ENCODE measurements around the gene JPH2.
A peak's percentile ranks its signal among the peaks of the same experiment; 100 is the strongest.

Gene JPH2

DNA sequence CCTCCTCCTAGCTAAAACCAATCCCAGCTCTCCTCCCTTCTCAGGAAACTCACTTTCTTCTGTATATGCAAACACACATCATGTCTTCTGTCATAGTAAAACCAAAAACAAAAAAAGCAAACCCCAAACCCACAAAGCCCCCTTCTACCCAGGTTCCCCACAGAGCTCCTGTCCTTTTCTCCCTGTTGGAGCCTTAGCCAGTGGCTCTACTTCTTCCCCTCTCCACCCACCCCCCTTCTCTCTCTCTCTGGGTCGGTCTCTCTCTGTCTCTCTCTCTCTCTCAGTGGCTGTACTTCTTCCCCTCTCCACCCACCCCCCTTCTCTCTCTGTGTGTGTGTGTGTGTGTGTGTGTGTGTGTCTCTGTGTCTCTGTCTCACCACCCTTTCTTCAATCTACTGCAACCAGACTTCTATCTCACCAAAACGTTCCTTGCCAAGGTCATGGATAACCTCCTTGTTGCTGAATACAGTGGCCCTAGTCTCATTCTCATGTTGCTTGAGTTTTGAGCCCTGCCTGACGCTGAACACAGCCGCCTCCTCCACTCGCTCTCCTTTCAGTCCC is 32.3 kb upstream of the JPH2 start:
- ATAC-seq: no peak
- TF ChIP-seq TCF4 (CRISPR knock-in tag; IDR thresholded peaks at IDR 0.05; ENCODE audit: borderline replicate concordance) (no peak), TOX (CRISPR knock-in tag; IDR thresholded peaks at IDR 0.05; ENCODE audit: borderline replicate concordance) (no peak), ZC3H10 (CRISPR knock-in tag; IDR thresholded peaks at IDR 0.05) (no peak), GLIS3 (CRISPR knock-in tag; IDR thresholded peaks at IDR 0.05) (no peak)

DNA sequence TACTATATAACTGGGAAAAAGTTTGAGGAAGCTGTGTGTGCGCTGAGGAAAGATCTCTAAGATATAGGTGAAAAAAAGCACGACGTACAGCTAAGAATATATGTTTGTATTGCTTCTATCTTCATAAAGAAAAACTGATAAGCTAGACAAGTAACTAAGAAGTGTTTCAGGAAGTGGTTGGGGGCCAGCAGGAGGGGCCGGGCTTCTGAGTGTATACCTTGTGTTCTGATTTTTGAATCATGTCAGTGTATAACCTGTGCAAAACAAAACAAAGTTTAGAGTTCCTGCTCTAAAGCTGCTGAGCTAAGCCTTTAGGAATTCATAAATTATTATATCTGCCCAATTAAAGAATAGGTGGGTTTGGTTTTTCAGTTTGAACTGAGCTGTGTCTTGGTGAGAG is 31.5 kb upstream of the JPH2 start:
- no peak for TF ChIP-seq RARB (CRISPR knock-in tag; IDR thresholded peaks at IDR 0.05)
- TF ChIP-seq, protein P1, sequence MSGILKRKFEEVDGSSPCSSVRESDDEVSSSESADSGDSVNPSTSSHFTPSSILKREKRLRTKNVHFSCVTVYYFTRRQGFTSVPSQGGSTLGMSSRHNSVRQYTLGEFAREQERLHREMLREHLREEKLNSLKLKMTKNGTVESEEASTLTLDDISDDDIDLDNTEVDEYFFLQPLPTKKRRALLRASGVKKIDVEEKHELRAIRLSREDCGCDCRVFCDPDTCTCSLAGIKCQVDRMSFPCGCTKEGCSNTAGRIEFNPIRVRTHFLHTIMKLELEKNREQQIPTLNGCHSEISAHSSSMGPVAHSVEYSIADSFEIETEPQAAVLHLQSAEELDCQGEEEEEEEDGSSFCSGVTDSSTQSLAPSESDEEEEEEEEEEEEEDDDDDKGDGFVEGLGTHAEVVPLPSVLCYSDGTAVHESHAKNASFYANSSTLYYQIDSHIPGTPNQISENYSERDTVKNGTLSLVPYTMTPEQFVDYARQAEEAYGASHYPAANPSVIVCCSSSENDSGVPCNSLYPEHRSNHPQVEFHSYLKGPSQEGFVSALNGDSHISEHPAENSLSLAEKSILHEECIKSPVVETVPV (CRISPR knock-in tag; IDR thresholded peaks at IDR 0.05): no peak
- no peak for TF ChIP-seq CSDC2 (CRISPR knock-in tag; IDR thresholded peaks at IDR 0.05)
- no peak for TF ChIP-seq ZNF70 (CRISPR knock-in tag; IDR thresholded peaks at IDR 0.05)
- no peak for TF ChIP-seq ISL1 (CRISPR knock-in tag; IDR thresholded peaks at IDR 0.05)
- no peak for TF ChIP-seq GLIS3 (CRISPR knock-in tag; IDR thresholded peaks at IDR 0.05)
- no peak for TF ChIP-seq ZNF8 (CRISPR knock-in tag; IDR thresholded peaks at IDR 0.05)
- TF ChIP-seq, protein P2, sequence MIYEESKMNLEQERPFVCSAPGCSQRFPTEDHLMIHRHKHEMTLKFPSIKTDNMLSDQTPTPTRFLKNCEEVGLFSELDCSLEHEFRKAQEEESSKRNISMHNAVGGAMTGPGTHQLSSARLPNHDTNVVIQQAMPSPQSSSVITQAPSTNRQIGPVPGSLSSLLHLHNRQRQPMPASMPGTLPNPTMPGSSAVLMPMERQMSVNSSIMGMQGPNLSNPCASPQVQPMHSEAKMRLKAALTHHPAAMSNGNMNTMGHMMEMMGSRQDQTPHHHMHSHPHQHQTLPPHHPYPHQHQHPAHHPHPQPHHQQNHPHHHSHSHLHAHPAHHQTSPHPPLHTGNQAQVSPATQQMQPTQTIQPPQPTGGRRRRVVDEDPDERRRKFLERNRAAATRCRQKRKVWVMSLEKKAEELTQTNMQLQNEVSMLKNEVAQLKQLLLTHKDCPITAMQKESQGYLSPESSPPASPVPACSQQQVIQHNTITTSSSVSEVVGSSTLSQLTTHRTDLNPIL (CRISPR knock-in tag; IDR thresholded peaks at IDR 0.05; ENCODE audit: low read depth): no peak
- no peak for TF ChIP-seq ZC3H10 (CRISPR knock-in tag; IDR thresholded peaks at IDR 0.05)
- TF ChIP-seq, protein P3, sequence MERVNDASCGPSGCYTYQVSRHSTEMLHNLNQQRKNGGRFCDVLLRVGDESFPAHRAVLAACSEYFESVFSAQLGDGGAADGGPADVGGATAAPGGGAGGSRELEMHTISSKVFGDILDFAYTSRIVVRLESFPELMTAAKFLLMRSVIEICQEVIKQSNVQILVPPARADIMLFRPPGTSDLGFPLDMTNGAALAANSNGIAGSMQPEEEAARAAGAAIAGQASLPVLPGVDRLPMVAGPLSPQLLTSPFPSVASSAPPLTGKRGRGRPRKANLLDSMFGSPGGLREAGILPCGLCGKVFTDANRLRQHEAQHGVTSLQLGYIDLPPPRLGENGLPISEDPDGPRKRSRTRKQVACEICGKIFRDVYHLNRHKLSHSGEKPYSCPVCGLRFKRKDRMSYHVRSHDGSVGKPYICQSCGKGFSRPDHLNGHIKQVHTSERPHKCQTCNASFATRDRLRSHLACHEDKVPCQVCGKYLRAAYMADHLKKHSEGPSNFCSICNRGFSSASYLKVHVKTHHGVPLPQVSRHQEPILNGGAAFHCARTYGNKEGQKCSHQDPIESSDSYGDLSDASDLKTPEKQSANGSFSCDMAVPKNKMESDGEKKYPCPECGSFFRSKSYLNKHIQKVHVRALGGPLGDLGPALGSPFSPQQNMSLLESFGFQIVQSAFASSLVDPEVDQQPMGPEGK (CRISPR knock-in tag; IDR thresholded peaks at IDR 0.05; ENCODE audit: borderline replicate concordance): no peak
- TF ChIP-seq, protein P4, sequence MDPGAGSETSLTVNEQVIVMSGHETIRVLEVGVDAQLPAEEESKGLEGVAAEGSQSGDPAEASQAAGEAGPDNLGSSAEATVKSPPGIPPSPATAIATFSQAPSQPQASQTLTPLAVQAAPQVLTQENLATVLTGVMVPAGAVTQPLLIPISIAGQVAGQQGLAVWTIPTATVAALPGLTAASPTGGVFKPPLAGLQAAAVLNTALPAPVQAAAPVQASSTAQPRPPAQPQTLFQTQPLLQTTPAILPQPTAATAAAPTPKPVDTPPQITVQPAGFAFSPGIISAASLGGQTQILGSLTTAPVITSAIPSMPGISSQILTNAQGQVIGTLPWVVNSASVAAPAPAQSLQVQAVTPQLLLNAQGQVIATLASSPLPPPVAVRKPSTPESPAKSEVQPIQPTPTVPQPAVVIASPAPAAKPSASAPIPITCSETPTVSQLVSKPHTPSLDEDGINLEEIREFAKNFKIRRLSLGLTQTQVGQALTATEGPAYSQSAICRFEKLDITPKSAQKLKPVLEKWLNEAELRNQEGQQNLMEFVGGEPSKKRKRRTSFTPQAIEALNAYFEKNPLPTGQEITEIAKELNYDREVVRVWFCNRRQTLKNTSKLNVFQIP (CRISPR knock-in tag; IDR thresholded peaks at IDR 0.05; ENCODE audit: borderline replicate concordance, low read depth): no peak
- TF ChIP-seq ZFP30 (CRISPR knock-in tag; IDR thresholded peaks at IDR 0.05): no peak
- no peak for TF ChIP-seq OSR1 (CRISPR knock-in tag; IDR thresholded peaks at IDR 0.05)
- TF ChIP-seq ESRRG (CRISPR knock-in tag; IDR thresholded peaks at IDR 0.05): no peak
- TF ChIP-seq SNAI2 (CRISPR knock-in tag; IDR thresholded peaks at IDR 0.05): no peak

DNA sequence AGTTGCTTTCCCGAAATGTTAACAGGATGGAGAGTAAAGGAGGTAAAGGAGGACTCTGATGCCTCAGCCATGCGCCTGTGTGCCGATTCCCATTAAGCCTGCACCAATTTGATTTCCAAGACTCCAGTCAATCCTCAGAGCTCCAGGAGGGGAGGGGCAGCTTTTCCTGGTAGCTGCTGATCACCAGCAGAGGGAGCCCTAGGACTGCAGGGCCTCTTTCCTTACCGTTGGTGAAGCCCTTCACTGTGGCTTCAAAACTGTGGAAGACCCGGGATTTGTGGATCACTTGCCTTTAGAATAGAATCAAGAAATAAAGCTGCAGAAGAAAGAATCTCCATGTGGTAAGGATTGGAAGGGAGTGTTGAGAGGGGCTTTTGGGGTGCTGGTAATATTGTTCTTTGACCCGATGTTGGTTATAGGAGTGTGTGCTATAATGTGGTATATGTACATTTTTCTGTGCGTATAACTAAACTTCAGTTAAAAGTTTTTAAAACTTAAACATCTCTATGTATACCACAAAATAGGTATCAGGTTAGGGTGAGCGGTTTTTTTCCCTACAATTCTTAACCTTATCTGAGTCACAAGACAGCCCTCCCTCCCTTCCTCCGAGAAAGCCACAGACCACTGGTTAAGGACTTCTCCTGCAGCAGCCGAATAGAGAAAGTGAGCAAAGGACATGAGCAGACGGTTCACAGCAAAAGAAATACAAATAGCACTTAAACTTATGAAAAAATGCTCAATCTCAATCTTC is 30.5 kb upstream of the JPH2 start:
- ATAC-seq: peak; percentile 82
- TF ChIP-seq, protein P2 (CRISPR knock-in tag; IDR thresholded peaks at IDR 0.05; ENCODE audit: low read depth): no peak
- TF ChIP-seq TCF4 (CRISPR knock-in tag; IDR thresholded peaks at IDR 0.05; ENCODE audit: borderline replicate concordance) (no peak), RARB (CRISPR knock-in tag; IDR thresholded peaks at IDR 0.05) (no peak), BACH2 (CRISPR knock-in tag; IDR thresholded peaks at IDR 0.05; ENCODE audit: borderline replicate concordance) (no peak), TOX (CRISPR knock-in tag; IDR thresholded peaks at IDR 0.05; ENCODE audit: borderline replicate concordance) (no peak), ZNF565 (CRISPR knock-in tag; conservative IDR thresholded peaks at IDR 0.05; ENCODE audit: low read depth) (no peak), CSDC2 (CRISPR knock-in tag; IDR thresholded peaks at IDR 0.05) (no peak), PPARA (CRISPR knock-in tag; IDR thresholded peaks at IDR 0.05; ENCODE audit: borderline replicate concordance) (no peak), OSR1 (CRISPR knock-in tag; IDR thresholded peaks at IDR 0.05) (no peak), ISL1 (CRISPR knock-in tag; IDR thresholded peaks at IDR 0.05) (no peak), ZNF70 (CRISPR knock-in tag; IDR thresholded peaks at IDR 0.05) (no peak), ZFP3 (CRISPR knock-in tag; IDR thresholded peaks at IDR 0.05) (no peak)
- TF ChIP-seq, protein P4 (CRISPR knock-in tag; IDR thresholded peaks at IDR 0.05; ENCODE audit: borderline replicate concordance, low read depth): no peak
- TF ChIP-seq, protein P1 (CRISPR knock-in tag; IDR thresholded peaks at IDR 0.05): no peak
- TF ChIP-seq, protein P5, sequence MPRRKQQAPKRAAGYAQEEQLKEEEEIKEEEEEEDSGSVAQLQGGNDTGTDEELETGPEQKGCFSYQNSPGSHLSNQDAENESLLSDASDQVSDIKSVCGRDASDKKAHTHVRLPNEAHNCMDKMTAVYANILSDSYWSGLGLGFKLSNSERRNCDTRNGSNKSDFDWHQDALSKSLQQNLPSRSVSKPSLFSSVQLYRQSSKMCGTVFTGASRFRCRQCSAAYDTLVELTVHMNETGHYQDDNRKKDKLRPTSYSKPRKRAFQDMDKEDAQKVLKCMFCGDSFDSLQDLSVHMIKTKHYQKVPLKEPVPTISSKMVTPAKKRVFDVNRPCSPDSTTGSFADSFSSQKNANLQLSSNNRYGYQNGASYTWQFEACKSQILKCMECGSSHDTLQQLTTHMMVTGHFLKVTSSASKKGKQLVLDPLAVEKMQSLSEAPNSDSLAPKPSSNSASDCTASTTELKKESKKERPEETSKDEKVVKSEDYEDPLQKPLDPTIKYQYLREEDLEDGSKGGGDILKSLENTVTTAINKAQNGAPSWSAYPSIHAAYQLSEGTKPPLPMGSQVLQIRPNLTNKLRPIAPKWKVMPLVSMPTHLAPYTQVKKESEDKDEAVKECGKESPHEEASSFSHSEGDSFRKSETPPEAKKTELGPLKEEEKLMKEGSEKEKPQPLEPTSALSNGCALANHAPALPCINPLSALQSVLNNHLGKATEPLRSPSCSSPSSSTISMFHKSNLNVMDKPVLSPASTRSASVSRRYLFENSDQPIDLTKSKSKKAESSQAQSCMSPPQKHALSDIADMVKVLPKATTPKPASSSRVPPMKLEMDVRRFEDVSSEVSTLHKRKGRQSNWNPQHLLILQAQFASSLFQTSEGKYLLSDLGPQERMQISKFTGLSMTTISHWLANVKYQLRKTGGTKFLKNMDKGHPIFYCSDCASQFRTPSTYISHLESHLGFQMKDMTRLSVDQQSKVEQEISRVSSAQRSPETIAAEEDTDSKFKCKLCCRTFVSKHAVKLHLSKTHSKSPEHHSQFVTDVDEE (CRISPR knock-in tag; IDR thresholded peaks at IDR 0.05): no peak

More for the DNA sequence above, 31.5 kb upstream of the JPH2 start:
- no peak for ATAC-seq
